ENCODE results near the gene MRPL17. TPM values are rescaled to one million over a fixed set of nuclear protein-coding genes. Genes with fewer than 3 reads are reported as not detected.
A peak's percentile ranks its signal among the peaks of the same experiment; 100 is the strongest.

MRPL17 gene
- total and polyA plus RNA-seq, 5 donors from 2014 or later, result 10.0 to 35.5 (median 24.8) TPM

GRCh38 chr11:6657346-6657745, 25.8 kb downstream of the MRPL17 start:
- Histone ChIP-seq H3K4me1 (ENCODE audit: control insufficient read depth, insufficient read depth, low read length, poor library complexity, severe bottlenecking) (peaks cover 4% of the 10 kb centered on the region), H3K27me3 (ENCODE audit: control insufficient read depth, insufficient read depth, low read length) (peaks cover 21% of the 10 kb centered on the region), H3K4me3 (ENCODE audit: low read depth, low read length) (no peak overlapping the region), H3K27ac (ENCODE audit: insufficient read depth, low read length, poor library complexity, severe bottlenecking) (no peak overlapping the region), H3K9me3 (ENCODE audit: control insufficient read depth in 2 of 2, low read length in 2 of 2) (no peaks in the 10 kb centered on the region), H3K36me3 (ENCODE audit: control insufficient read depth, insufficient read depth, low read length) (no peaks in the 10 kb centered on the region)
- Mint-ChIP-seq H3K9me3 (peaks cover 0 to 2% (median 0%) of the 10 kb centered on the region in 7 donors), H3K4me1 (peaks cover 0 to 11% (median 1%) of the 10 kb centered on the region in 4 donors), H3K27me3 (peaks cover 16% of the 10 kb centered on the region), H3K27ac (peak overlapping the region in 2 of 3 donors; percentile 32 to 83), H3K4me3 (peak overlapping the region; percentile 70 to 87 (median 80)), H3K36me3 (no peaks in the 10 kb centered on the region)
- ATAC-seq (ENCODE audit: low read depth in 2 of 2), result no peak
- DNase-seq, result no peak

- Histone ChIP-seq H3K9me3 (ENCODE audit: control insufficient read depth in 2 of 2, low read length in 2 of 2) (no peaks in the 10 kb centered on the region), H3K27ac (ENCODE audit: insufficient read depth, low read length, poor library complexity, severe bottlenecking) (no peak overlapping the region), H3K27me3 (ENCODE audit: control insufficient read depth, insufficient read depth, low read length) (peaks cover 23% of the 10 kb centered on the region), H3K4me3 (ENCODE audit: low read depth, low read length) (no peak overlapping the region), H3K4me1 (ENCODE audit: control insufficient read depth, insufficient read depth, low read length, poor library complexity, severe bottlenecking) (peaks cover 4% of the 10 kb centered on the region), H3K36me3 (ENCODE audit: control insufficient read depth, insufficient read depth, low read length) (no peaks in the 10 kb centered on the region)
- DNase-seq (no peak), ATAC-seq (ENCODE audit: low read depth in 2 of 2) (no peak)
- Mint-ChIP-seq H3K36me3 (no peaks in the 10 kb centered on the region), H3K27ac (peak overlapping the region in 2 of 3 donors; percentile 32 to 83), H3K4me1 (peaks cover 0 to 11% (median 1%) of the 10 kb centered on the region in 4 donors), H3K9me3 (peaks cover 0 to 2% (median 0%) of the 10 kb centered on the region in 7 donors), H3K4me3 (peak overlapping the region; percentile 70 to 87 (median 80)), H3K27me3 (peaks cover 16% of the 10 kb centered on the region)
These were observed 26.2 kb downstream of the MRPL17 start for GRCh38 chr11:6656936-6657335.

GRCh38 chr11:6656584-6656915, 26.6 kb downstream of the MRPL17 start:
- H3K4me3 Mint-ChIP-seq, result peak overlapping the region; percentile 70 to 87 (median 80)
- Histone ChIP-seq H3K4me3 (ENCODE audit: low read depth, low read length) (no peak overlapping the region), H3K36me3 (ENCODE audit: control insufficient read depth, insufficient read depth, low read length) (no peaks in the 10 kb centered on the region), H3K27ac (ENCODE audit: insufficient read depth, low read length, poor library complexity, severe bottlenecking) (no peak overlapping the region), H3K4me1 (ENCODE audit: control insufficient read depth, insufficient read depth, low read length, poor library complexity, severe bottlenecking) (peaks cover 4% of the 10 kb centered on the region), H3K9me3 (ENCODE audit: control insufficient read depth in 2 of 2, low read length in 2 of 2) (no peaks in the 10 kb centered on the region), H3K27me3 (ENCODE audit: control insufficient read depth, insufficient read depth, low read length) (peaks cover 23% of the 10 kb centered on the region)
- H3K36me3 Mint-ChIP-seq, result no peaks in the 10 kb centered on the region
- peaks cover 0 to 2% (median 0%) of the 10 kb centered on the region in 7 donors for H3K9me3 Mint-ChIP-seq
- H3K27ac Mint-ChIP-seq, result peak overlapping the region in 2 of 3 donors; percentile 31 to 83
- H3K27me3 Mint-ChIP-seq, result peaks cover 16% of the 10 kb centered on the region
- DNase-seq (no peak), ATAC-seq (ENCODE audit: low read depth in 2 of 2) (no peak)
- H3K4me1 Mint-ChIP-seq, result peaks cover 0 to 11% (median 1%) of the 10 kb centered on the region in 4 donors

- no peaks in the 10 kb centered on the region for H3K36me3 ChIP-seq (ENCODE audit: control insufficient read depth, insufficient read depth, low read length)
- ATAC-seq (ENCODE audit: low read depth in 2 of 2) (no peak), DNase-seq (peak in 1 of 3 donors; percentile 19)
- peak within 1 kb of the TSS; percentile 64 for H3K4me3 ChIP-seq (ENCODE audit: low read depth, low read length)
- peaks cover 0 to 2% (median 0%) of the 10 kb centered on the region in 7 donors for H3K9me3 Mint-ChIP-seq
- H3K9me3 ChIP-seq (ENCODE audit: control insufficient read depth in 2 of 2, low read length in 2 of 2), result no peaks in the 10 kb centered on the region
- peak within 1 kb of the TSS; percentile 47 to 83 (median 50) for H3K27ac Mint-ChIP-seq
- peak within 1 kb of the TSS; percentile 71 to 87 (median 80) for H3K4me3 Mint-ChIP-seq
- H3K27me3 Mint-ChIP-seq, result peaks cover 16% of the 10 kb centered on the region
- no peaks in the 10 kb centered on the region for H3K36me3 Mint-ChIP-seq
- H3K4me1 ChIP-seq (ENCODE audit: control insufficient read depth, insufficient read depth, low read length, poor library complexity, severe bottlenecking), result peaks cover 4% of the 10 kb centered on the region
- peaks cover 27% of the 10 kb centered on the region for H3K27me3 ChIP-seq (ENCODE audit: control insufficient read depth, insufficient read depth, low read length)
- H3K27ac ChIP-seq (ENCODE audit: insufficient read depth, low read length, poor library complexity, severe bottlenecking), result peak within 1 kb of the TSS; percentile 39
- H3K4me1 Mint-ChIP-seq, result peaks cover 0 to 11% (median 1%) of the 10 kb centered on the region in 4 donors
These were observed 27.2 kb downstream of the MRPL17 start, which contains the start of gene DCHS1 for GRCh38 chr11:6655790-6656583. Gene DCHS1 (minus strand): TSS chr11:6655809. CDS start chr11:6641613, 14,196 bp downstream.

- peaks cover 16% of the 10 kb centered on the region for H3K27me3 Mint-ChIP-seq
- H3K27ac Mint-ChIP-seq, result no peak overlapping the region
- H3K27ac ChIP-seq (ENCODE audit: insufficient read depth, low read length, poor library complexity, severe bottlenecking), result peak overlapping the region; percentile 39
- peaks cover 4% of the 10 kb centered on the region for H3K4me1 ChIP-seq (ENCODE audit: control insufficient read depth, insufficient read depth, low read length, poor library complexity, severe bottlenecking)
- no peak overlapping the region for H3K4me3 Mint-ChIP-seq
- peak in 1 of 3 donors; percentile 15 for DNase-seq
- H3K27me3 ChIP-seq (ENCODE audit: control insufficient read depth, insufficient read depth, low read length), result peaks cover 29% of the 10 kb centered on the region
- H3K36me3 Mint-ChIP-seq, result no peaks in the 10 kb centered on the region
- peak overlapping the region; percentile 64 for H3K4me3 ChIP-seq (ENCODE audit: low read depth, low read length)
- H3K9me3 ChIP-seq (ENCODE audit: control insufficient read depth in 2 of 2, low read length in 2 of 2), result no peaks in the 10 kb centered on the region
- no peaks in the 10 kb centered on the region for H3K36me3 ChIP-seq (ENCODE audit: control insufficient read depth, insufficient read depth, low read length)
- H3K9me3 Mint-ChIP-seq, result peaks cover 0 to 2% (median 0%) of the 10 kb centered on the region in 7 donors
- ATAC-seq (ENCODE audit: low read depth in 2 of 2), result peak; percentile 37 to 38
- H3K4me1 Mint-ChIP-seq, result peaks cover 0 to 11% (median 1%) of the 10 kb centered on the region in 4 donors
These were observed 27.9 kb downstream of the MRPL17 start for GRCh38 chr11:6655020-6655789.

- peak overlapping the region; percentile 39 for H3K27ac ChIP-seq (ENCODE audit: insufficient read depth, low read length, poor library complexity, severe bottlenecking)
- H3K9me3 ChIP-seq (ENCODE audit: control insufficient read depth in 2 of 2, low read length in 2 of 2), result no peaks in the 10 kb centered on the region
- DNase-seq (no peak), ATAC-seq (ENCODE audit: low read depth in 2 of 2) (peak in 1 of 2 donors; percentile 9)
- Mint-ChIP-seq H3K27me3 (peaks cover 16% of the 10 kb centered on the region), H3K4me3 (no peak overlapping the region), H3K36me3 (no peaks in the 10 kb centered on the region), H3K9me3 (peaks cover 0 to 2% (median 0%) of the 10 kb centered on the region in 7 donors), H3K27ac (no peak overlapping the region), H3K4me1 (peaks cover 0 to 11% (median 1%) of the 10 kb centered on the region in 4 donors)
- H3K36me3 ChIP-seq (ENCODE audit: control insufficient read depth, insufficient read depth, low read length), result no peaks in the 10 kb centered on the region
- peaks cover 4% of the 10 kb centered on the region for H3K4me1 ChIP-seq (ENCODE audit: control insufficient read depth, insufficient read depth, low read length, poor library complexity, severe bottlenecking)
- peak overlapping the region; percentile 3 for H3K4me3 ChIP-seq (ENCODE audit: low read depth, low read length)
- peaks cover 29% of the 10 kb centered on the region for H3K27me3 ChIP-seq (ENCODE audit: control insufficient read depth, insufficient read depth, low read length)
These were observed 28.7 kb downstream of the MRPL17 start for GRCh38 chr11:6654281-6655019.

GRCh38 chr11:6653656-6654055, 29.5 kb downstream of the MRPL17 start:
- H3K36me3 Mint-ChIP-seq, result no peaks in the 10 kb centered on the region
- Histone ChIP-seq H3K27ac (ENCODE audit: insufficient read depth, low read length, poor library complexity, severe bottlenecking) (no peak overlapping the region), H3K4me1 (ENCODE audit: control insufficient read depth, insufficient read depth, low read length, poor library complexity, severe bottlenecking) (peaks cover 4% of the 10 kb centered on the region)

More at GRCh38 chr11:6653656-6654055, 29.5 kb downstream of the MRPL17 start:
- H3K9me3 Mint-ChIP-seq, result peaks cover 0 to 2% (median 0%) of the 10 kb centered on the region in 7 donors
- peaks cover 29% of the 10 kb centered on the region for H3K27me3 ChIP-seq (ENCODE audit: control insufficient read depth, insufficient read depth, low read length)
- H3K9me3 ChIP-seq (ENCODE audit: control insufficient read depth in 2 of 2, low read length in 2 of 2), result no peaks in the 10 kb centered on the region
- ATAC-seq (ENCODE audit: low read depth in 2 of 2) (no peak), DNase-seq (no peak)
- H3K27me3 Mint-ChIP-seq, result peaks cover 16% of the 10 kb centered on the region
- H3K27ac Mint-ChIP-seq, result no peak overlapping the region
- no peak overlapping the region for H3K4me3 Mint-ChIP-seq
- no peak overlapping the region for H3K4me3 ChIP-seq (ENCODE audit: low read depth, low read length)
- H3K36me3 ChIP-seq (ENCODE audit: control insufficient read depth, insufficient read depth, low read length), result no peaks in the 10 kb centered on the region
- H3K4me1 Mint-ChIP-seq, result peaks cover 0 to 11% (median 1%) of the 10 kb centered on the region in 4 donors

Data from CD4-positive, CD25-positive, alpha-beta regulatory T cell (primary cell).